AG08396 (cell line): ENCODE data around the gene HECTD2.
"Not testable (repeated sequence)": the region's sequence is repeated elsewhere in the genome, so short reads cannot be mapped to it uniquely, and the experiment has no call there.

Experiments used
- DNase-seq: peaks from one replicate; pipeline ENCODE4 v3.0.0; 2012; ENCODE audit warnings: low spot score, mixed read lengths

The HECTD2 gene

GRCh38 chr10:91409869-91410637, at the start of gene HECTD2:
Gene HECTD2 (plus strand): TSS chr10:91410344. CDS start chr10:91410439, 95 bp downstream.
- DNase-seq: peak; percentile 89

- DNase-seq: no peak
Observed at GRCh38 chr10:91360461-91360860, 49.7 kb upstream of the HECTD2 start.

GRCh38 chr10:91365519-91365918, 44.6 kb upstream of the HECTD2 start:
- not testable (repeated sequence) for DNase-seq

GRCh38 chr10:91366704-91367103, 43.4 kb upstream of the HECTD2 start:
- DNase-seq: no peak

- DNase-seq: no peak
Observed at GRCh38 chr10:91367127-91367531, 43.0 kb upstream of the HECTD2 start.

GRCh38 chr10:91367558-91367957, 42.6 kb upstream of the HECTD2 start:
- no peak for DNase-seq

GRCh38 chr10:91369978-91370589, 40.1 kb upstream of the HECTD2 start:
- DNase-seq: peak; percentile 46

- no peak for DNase-seq
Observed at GRCh38 chr10:91374052-91374451, 36.1 kb upstream of the HECTD2 start.

- DNase-seq: no peak
Observed at GRCh38 chr10:91378061-91378460, 32.1 kb upstream of the HECTD2 start.

GRCh38 chr10:91380873-91381256, 29.3 kb upstream of the HECTD2 start:
- DNase-seq: no peak

GRCh38 chr10:91381257-91381891, 28.8 kb upstream of the HECTD2 start:
- no peak for DNase-seq

GRCh38 chr10:91385306-91386085, 24.6 kb upstream of the HECTD2 start:
- DNase-seq: no peak

- no peak for DNase-seq
Observed at GRCh38 chr10:91389636-91390512, 20.3 kb upstream of the HECTD2 start.

GRCh38 chr10:91390513-91390825, 19.7 kb upstream of the HECTD2 start:
- DNase-seq: not testable (repeated sequence)

GRCh38 chr10:91391920-91392319, 18.2 kb upstream of the HECTD2 start:
- no peak for DNase-seq

- no peak for DNase-seq
Observed at GRCh38 chr10:91406322-91406721, 3.8 kb upstream of the HECTD2 start.

- peak; percentile 81 for DNase-seq
Observed at GRCh38 chr10:91409069-91409868, 875 bp upstream of the HECTD2 start.

- DNase-seq: peak; percentile 20
Observed at GRCh38 chr10:91410638-91411371, 661 bp downstream of the HECTD2 start.

- no peak for DNase-seq
Observed at GRCh38 chr10:91411621-91412020, 1.5 kb downstream of the HECTD2 start.
